H9 (cell line): ENCODE measurements around the gene GOLGA8R. TPM values are rescaled to one million over a fixed set of nuclear protein-coding genes. Genes with fewer than 3 reads are reported as not detected.
"Not testable (repeated sequence)": the region's sequence is repeated elsewhere in the genome, so short reads cannot be mapped to it uniquely, and the experiment has no call there.

Source experiments
- DNase-seq: peaks from one replicate; pipeline ENCODE4 v3.0.0-alpha.2; 2017
- H2AFZ ChIP-seq: one replicate; pipeline ENCODE4 v1.6.1; 2013; ENCODE audit warnings: mild to moderate bottlenecking, low read length, control low read depth, moderate library complexity
- H2AK5ac ChIP-seq: 2 replicates; pipeline ENCODE4 v1.6.1; 2013; ENCODE audit warnings: low read length, control low read depth, mixed read lengths; ENCODE audit not compliant: insufficient read length
- H2BK120ac ChIP-seq: one replicate; pipeline ENCODE4 v1.6.1; 2013; ENCODE audit warnings: low read depth, mild to moderate bottlenecking, low read length, control low read depth, inconsistent platforms; ENCODE audit not compliant: poor library complexity, severe bottlenecking
- H2BK12ac ChIP-seq: 2 replicates; pipeline ENCODE4 v1.6.1; 2013; ENCODE audit warnings: low read length, control low read depth, mixed read lengths, low read depth; ENCODE audit not compliant: insufficient read length
- H2BK15ac ChIP-seq: 2 replicates; pipeline ENCODE4 v1.6.1; 2013; ENCODE audit warnings: low read depth, low read length, control low read depth
- H2BK20ac ChIP-seq: one replicate; pipeline ENCODE4 v1.6.1; 2013; ENCODE audit warnings: low read depth, mild to moderate bottlenecking, low read length, control low read depth, inconsistent platforms; ENCODE audit not compliant: poor library complexity, severe bottlenecking
- H2BK5ac ChIP-seq: 2 replicates; pipeline ENCODE4 v1.6.1; 2013; ENCODE audit warnings: low read length, control low read depth, mixed read lengths; ENCODE audit not compliant: insufficient read length
- H3K14ac ChIP-seq: 2 replicates; pipeline ENCODE4 v1.6.1; 2013; ENCODE audit warnings: low read length, control low read depth; ENCODE audit not compliant: insufficient read depth
- H3K18ac ChIP-seq: 2 replicates; pipeline ENCODE4 v1.6.1; 2013; ENCODE audit warnings: low read depth, mild to moderate bottlenecking, mixed read lengths, low read length, control low read depth; ENCODE audit not compliant: insufficient read length
- H3K23ac ChIP-seq: 2 replicates; pipeline ENCODE4 v1.6.1; 2013; ENCODE audit warnings: low read length, control low read depth, mixed read lengths, low read depth; ENCODE audit not compliant: insufficient read length
- H3K23me2 ChIP-seq: 2 replicates; pipeline ENCODE4 v1.6.1; 2013; ENCODE audit warnings: low read depth, mild to moderate bottlenecking, mixed read lengths, low read length, control low read depth; ENCODE audit not compliant: insufficient read length, poor library complexity, severe bottlenecking
- H3K27ac ChIP-seq: 2 replicates; pipeline ENCODE4 v1.5.1; 2013; ENCODE audit warnings: low read length, control low read depth, mixed read lengths, low read depth; ENCODE audit not compliant: insufficient read length
- H3K27me3 ChIP-seq: 2 replicates; pipeline ENCODE4 v1.6.1; 2013; ENCODE audit warnings: low read length, control low read depth, inconsistent platforms; ENCODE audit not compliant: insufficient read depth
- H3K4ac ChIP-seq: 2 replicates; pipeline ENCODE4 v1.6.1; 2013; ENCODE audit warnings: low read depth, mild to moderate bottlenecking, control low read depth, inconsistent platforms, low read length, moderate library complexity
- H3K4me1 ChIP-seq: 2 replicates; pipeline ENCODE4 v1.6.1; 2013; ENCODE audit warnings: low read length, control low read depth, inconsistent platforms; ENCODE audit not compliant: insufficient read depth
- H3K4me2 ChIP-seq: 2 replicates; pipeline ENCODE4 v1.6.1; 2013; ENCODE audit warnings: low read length, control low read depth, mixed read lengths; ENCODE audit not compliant: insufficient read length, insufficient read depth
- H3K56ac ChIP-seq: 2 replicates; pipeline ENCODE4 v1.6.1; 2013; ENCODE audit warnings: low read depth, mild to moderate bottlenecking, mixed read lengths, low read length, control low read depth; ENCODE audit not compliant: insufficient read length
- H3K79me1 ChIP-seq: 2 replicates; pipeline ENCODE4 v1.6.1; 2013; ENCODE audit warnings: low read depth, mild to moderate bottlenecking, moderate library complexity, low read length, control low read depth, inconsistent platforms; ENCODE audit not compliant: insufficient read depth, poor library complexity, severe bottlenecking
- H3K79me2 ChIP-seq: 2 replicates; pipeline ENCODE4 v1.6.1; 2013; ENCODE audit warnings: low read length, control low read depth, inconsistent platforms; ENCODE audit not compliant: insufficient read depth
- H3K9ac ChIP-seq: 2 replicates; pipeline ENCODE4 v1.6.1; 2013; ENCODE audit warnings: low read length, control low read depth, mixed read lengths; ENCODE audit not compliant: insufficient read length; ENCODE audit errors: extremely low read depth
- H3K9me3 ChIP-seq: one replicate; pipeline ENCODE4 v1.6.1; 2013; ENCODE audit warnings: low read depth, low read length, inconsistent platforms; ENCODE audit not compliant: control insufficient read depth
- H3T11ph ChIP-seq: one replicate; pipeline ENCODE4 v1.6.1; 2013; ENCODE audit warnings: mild to moderate bottlenecking, low read length, control low read depth, inconsistent platforms
- H4K20me1 ChIP-seq: one replicate; pipeline ENCODE4 v1.6.1; 2013; ENCODE audit not compliant: control insufficient read depth, insufficient read length, insufficient read depth
- H4K5ac ChIP-seq: 2 replicates; pipeline ENCODE4 v1.6.1; 2013; ENCODE audit warnings: low read depth, mild to moderate bottlenecking, mixed read lengths, low read length, control low read depth; ENCODE audit not compliant: insufficient read length
- H4K8ac ChIP-seq: replicated peaks from 2 replicates; pipeline ENCODE4 v1.6.1; 2013; ENCODE audit warnings: low read length, control low read depth, mixed read lengths, low read depth; ENCODE audit not compliant: insufficient read length
- H4K91ac ChIP-seq: 2 replicates; pipeline ENCODE4 v1.6.1; 2013; ENCODE audit warnings: low read depth, mild to moderate bottlenecking, moderate library complexity, mixed read lengths, low read length, control low read depth; ENCODE audit not compliant: insufficient read length
- H3K27ac Mint-ChIP-seq, 3 experiments: 2 replicates in 2 of 3; 3 replicates in 1 of 3; pipeline ENCODE4 v1.8.0; 2020 to 2021; ENCODE audit warnings: mixed read lengths in 3 of 3, mild to moderate bottlenecking in 1 of 3, moderate library complexity in 1 of 3
- H3K27me3 Mint-ChIP-seq: 2 replicates; pipeline ENCODE4 v1.8.0; 2021; ENCODE audit warnings: low read depth, mild to moderate bottlenecking, moderate library complexity, mixed read lengths
- H3K36me3 Mint-ChIP-seq, 3 experiments: 2 replicates in 2 of 3; 3 replicates in 1 of 3; pipeline ENCODE4 v1.8.0; 2020 to 2021; ENCODE audit warnings: low read depth in 3 of 3, mixed read lengths in 3 of 3; ENCODE audit not compliant: insufficient read depth in 1 of 3
- H3K4me1 Mint-ChIP-seq, 2 experiments: 2 replicates each; pipeline ENCODE4 v1.8.0; 2020; ENCODE audit warnings: mixed read lengths in 2 of 2
- H3K4me3 Mint-ChIP-seq, 2 experiments: 2 replicates in 1 of 2; 3 replicates in 1 of 2; pipeline ENCODE4 v1.8.0; 2020 to 2021; ENCODE audit warnings: mild to moderate bottlenecking in 2 of 2, mixed read lengths in 2 of 2, moderate library complexity in 1 of 2
- H3K9me3 Mint-ChIP-seq, 2 experiments: 2 replicates in 1 of 2; 3 replicates in 1 of 2; pipeline ENCODE4 v1.8.0; 2020; ENCODE audit warnings: mild to moderate bottlenecking in 2 of 2, mixed read lengths in 2 of 2, moderate library complexity in 1 of 2
- WGBS: extraction: QIAGEN DNeasy Blood & Tissue Kit; methylation state at CpG from one replicate; pipeline ENCODE4 v1.1.7; 2013; ENCODE audit warnings: missing lambda C conversion rate, low lambda C conversion rate, mixed read lengths; ENCODE audit not compliant: insufficient read length; ENCODE audit errors: extremely low coverage; 5-methylcytosine and 5-hydroxymethylcytosine counted together
- total RNA-seq: library from RNA; stranded (reverse); gene quantifications from 2 replicates; pipeline ENCODE4 v1.2.1, GENCODE V29; 2021
- TF ChIP-seq, protein P1 (sequence below): fragments of 200-600 bp; sonication (generic); conservative IDR thresholded peaks from 3 replicates; pipeline ENCODE4 v1.8.0; 2021; ENCODE audit warnings: antibody characterized with exemption, mild to moderate bottlenecking

Gene GOLGA8R
- total RNA-seq, 1 experiment from 2014 or later = 0.26 TPM

DNA sequence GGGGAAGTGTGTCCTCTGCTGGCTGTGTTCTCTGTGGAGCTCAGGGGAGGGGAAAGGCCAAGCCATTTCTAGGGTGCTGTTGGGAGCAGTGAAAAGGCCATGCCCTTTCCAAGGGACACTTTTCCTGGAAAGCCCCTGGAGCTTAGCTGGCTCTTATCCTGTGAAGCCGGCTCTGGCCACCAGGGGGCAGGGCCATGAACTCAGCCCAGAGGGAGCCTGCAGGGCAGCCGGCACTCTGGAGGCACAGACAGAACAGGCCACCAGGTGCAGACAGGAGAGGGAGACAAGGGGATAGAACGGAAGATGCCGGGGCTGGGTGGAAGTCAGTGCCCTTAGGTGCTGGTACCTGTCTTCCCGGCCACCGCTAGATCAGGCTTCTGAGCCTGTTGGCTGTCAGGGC, 15.1 kb downstream of the GOLGA8R start:
- not testable (repeated sequence) for H2BK120ac ChIP-seq, H3K23ac ChIP-seq, H3K4me2 ChIP-seq, H4K91ac ChIP-seq, H3K4me3 Mint-ChIP-seq, H2AFZ ChIP-seq, H3K9ac ChIP-seq, H3K4ac ChIP-seq, H3K79me1 ChIP-seq, H3K27me3 ChIP-seq, H3K56ac ChIP-seq, H3K23me2 ChIP-seq, H4K20me1 ChIP-seq, H3K4me1 ChIP-seq, H3K9me3 ChIP-seq, H3K27me3 Mint-ChIP-seq, H3K14ac ChIP-seq, H3K27ac ChIP-seq, H3K9me3 Mint-ChIP-seq, H4K5ac ChIP-seq, H3K36me3 Mint-ChIP-seq, H3K79me2 ChIP-seq, DNase-seq, H2BK20ac ChIP-seq, H3K18ac ChIP-seq, H3K27ac Mint-ChIP-seq, H3T11ph ChIP-seq, H2BK15ac ChIP-seq, H2BK5ac ChIP-seq, H3K4me1 Mint-ChIP-seq, H2AK5ac ChIP-seq, H4K8ac ChIP-seq, H2BK12ac ChIP-seq
- TF ChIP-seq, protein P1, sequence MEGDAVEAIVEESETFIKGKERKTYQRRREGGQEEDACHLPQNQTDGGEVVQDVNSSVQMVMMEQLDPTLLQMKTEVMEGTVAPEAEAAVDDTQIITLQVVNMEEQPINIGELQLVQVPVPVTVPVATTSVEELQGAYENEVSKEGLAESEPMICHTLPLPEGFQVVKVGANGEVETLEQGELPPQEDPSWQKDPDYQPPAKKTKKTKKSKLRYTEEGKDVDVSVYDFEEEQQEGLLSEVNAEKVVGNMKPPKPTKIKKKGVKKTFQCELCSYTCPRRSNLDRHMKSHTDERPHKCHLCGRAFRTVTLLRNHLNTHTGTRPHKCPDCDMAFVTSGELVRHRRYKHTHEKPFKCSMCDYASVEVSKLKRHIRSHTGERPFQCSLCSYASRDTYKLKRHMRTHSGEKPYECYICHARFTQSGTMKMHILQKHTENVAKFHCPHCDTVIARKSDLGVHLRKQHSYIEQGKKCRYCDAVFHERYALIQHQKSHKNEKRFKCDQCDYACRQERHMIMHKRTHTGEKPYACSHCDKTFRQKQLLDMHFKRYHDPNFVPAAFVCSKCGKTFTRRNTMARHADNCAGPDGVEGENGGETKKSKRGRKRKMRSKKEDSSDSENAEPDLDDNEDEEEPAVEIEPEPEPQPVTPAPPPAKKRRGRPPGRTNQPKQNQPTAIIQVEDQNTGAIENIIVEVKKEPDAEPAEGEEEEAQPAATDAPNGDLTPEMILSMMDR = peak; percentile 50; the same call in 2 of the 3 replicates
- WGBS = no CpG with 5 or more reads among the region's 6 CpGs

DNA sequence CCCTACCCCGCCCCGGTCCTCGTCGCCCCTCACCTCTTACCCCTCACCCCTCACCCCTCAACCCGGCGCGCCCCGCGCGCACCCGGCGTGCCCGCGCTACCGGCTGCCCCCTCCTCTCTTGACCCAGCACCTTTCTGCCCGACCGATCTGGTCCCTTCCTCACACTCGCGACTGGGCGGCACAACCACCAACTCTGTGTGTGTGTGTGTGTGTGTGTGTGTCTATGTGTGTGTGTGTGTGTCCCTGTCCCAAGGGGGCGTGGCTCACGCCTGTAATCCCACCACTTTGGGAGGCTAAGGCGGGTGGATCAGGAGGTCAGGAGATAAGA, 20.4 kb downstream of the GOLGA8R start:
- not testable (repeated sequence) for H3K36me3 Mint-ChIP-seq, H3K4me3 Mint-ChIP-seq, H3K14ac ChIP-seq, H4K91ac ChIP-seq, H3K23me2 ChIP-seq, H3K4me1 ChIP-seq, H3K4me1 Mint-ChIP-seq, DNase-seq, H3K9me3 Mint-ChIP-seq, H3K4me2 ChIP-seq, H4K8ac ChIP-seq, H2BK15ac ChIP-seq, H2BK20ac ChIP-seq, H3K27me3 Mint-ChIP-seq, H3K27me3 ChIP-seq, H2AK5ac ChIP-seq, H3K56ac ChIP-seq, H3K9ac ChIP-seq, H3K9me3 ChIP-seq, H3K18ac ChIP-seq, H3K4ac ChIP-seq, H2AFZ ChIP-seq, H2BK12ac ChIP-seq, H3T11ph ChIP-seq, H4K20me1 ChIP-seq, H3K27ac ChIP-seq, H2BK120ac ChIP-seq, H2BK5ac ChIP-seq, H3K23ac ChIP-seq, H4K5ac ChIP-seq, H3K27ac Mint-ChIP-seq, H3K79me1 ChIP-seq, H3K79me2 ChIP-seq
- WGBS = no CpG with 5 or more reads among the region's 23 CpGs
